Middle frontal gyrus (tissue), 1 donor: ENCODE results near the gene POLR2H.

ENCODE experiments used
- DNase-seq: peaks from one replicate; pipeline ENCODE4 v3.0.0-alpha.2; 2015; ENCODE audit warnings: low spot score; ENCODE audit errors: extremely low spot score

The POLR2H gene

GRCh38 chr3:184352149-184352785 lies 9.2 kb upstream of the POLR2H start:
- DNase-seq, result no peak

GRCh38 chr3:184352897-184353545 lies 8.5 kb upstream of the POLR2H start:
- DNase-seq, result no peak

DNA sequence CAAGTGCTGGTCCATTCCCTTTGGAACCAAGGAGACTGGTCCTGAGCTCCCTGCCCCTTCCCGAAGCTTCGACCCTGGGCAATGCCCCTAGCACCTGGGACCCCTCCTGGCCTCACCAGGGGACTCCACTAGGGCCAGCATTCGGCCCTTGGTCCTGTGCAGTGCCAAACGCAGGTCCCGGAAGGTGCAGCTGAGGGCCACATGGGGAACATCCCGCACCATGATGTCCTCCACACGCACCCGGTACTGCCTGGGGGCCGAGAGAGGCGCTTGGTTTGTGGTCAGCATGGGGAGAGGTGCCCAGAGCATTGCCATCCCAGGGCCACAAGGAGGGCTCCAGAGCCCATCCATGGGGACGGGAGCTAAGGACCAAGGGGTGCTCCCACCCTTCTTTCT lies 8.0 kb upstream of the POLR2H start:
- no peak for DNase-seq

DNA sequence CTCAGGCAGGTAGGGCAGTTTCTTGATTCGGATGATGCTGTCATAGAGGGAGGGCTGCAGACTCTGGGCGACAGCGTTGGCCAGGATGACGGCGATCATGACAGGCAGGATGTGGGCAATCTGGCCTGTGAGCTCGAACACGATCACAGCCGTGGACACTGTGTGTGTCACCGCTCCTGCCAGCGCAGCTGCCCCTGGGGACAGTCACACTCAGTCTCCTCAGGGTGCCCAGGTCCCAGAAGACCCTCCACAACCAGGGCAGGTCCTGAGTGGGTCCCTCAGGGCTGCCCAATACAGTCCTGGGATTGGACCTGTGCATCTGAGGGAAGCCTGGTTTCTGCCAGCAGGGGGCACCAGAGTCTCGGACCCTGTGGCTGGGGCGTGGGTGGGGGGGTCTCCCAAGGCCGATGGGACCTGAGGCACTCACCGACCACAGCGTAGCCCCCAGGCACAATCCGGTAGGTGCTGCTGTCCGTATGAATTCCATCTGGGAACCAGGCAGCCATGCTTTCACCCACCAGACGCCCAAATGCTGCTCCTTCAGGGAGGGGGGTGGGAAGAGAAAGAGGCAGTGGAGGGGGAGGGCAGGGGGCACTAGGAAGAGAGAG lies 7.3 kb upstream of the POLR2H start:
- no peak for DNase-seq

DNA sequence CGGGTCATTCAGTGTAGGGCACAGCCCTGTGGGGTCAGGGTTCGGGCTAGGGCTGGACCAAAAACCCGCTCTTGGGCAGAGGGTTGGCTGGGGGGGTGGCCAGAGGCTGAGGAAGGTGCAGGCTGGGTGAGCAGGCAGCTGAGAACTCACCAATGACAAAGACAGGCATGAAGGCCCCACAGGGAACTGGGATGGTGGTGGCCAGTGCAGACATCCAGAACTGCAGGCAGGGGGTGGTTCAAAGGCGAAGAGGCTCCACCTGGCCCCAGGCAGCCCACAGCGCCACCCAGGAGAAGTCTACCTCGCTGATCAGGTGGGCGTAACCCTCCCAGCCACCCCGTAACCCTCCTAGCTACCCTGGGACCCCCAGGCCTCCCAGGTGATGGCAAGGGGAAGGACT lies 6.8 kb upstream of the POLR2H start:
- DNase-seq, result no peak

DNA sequence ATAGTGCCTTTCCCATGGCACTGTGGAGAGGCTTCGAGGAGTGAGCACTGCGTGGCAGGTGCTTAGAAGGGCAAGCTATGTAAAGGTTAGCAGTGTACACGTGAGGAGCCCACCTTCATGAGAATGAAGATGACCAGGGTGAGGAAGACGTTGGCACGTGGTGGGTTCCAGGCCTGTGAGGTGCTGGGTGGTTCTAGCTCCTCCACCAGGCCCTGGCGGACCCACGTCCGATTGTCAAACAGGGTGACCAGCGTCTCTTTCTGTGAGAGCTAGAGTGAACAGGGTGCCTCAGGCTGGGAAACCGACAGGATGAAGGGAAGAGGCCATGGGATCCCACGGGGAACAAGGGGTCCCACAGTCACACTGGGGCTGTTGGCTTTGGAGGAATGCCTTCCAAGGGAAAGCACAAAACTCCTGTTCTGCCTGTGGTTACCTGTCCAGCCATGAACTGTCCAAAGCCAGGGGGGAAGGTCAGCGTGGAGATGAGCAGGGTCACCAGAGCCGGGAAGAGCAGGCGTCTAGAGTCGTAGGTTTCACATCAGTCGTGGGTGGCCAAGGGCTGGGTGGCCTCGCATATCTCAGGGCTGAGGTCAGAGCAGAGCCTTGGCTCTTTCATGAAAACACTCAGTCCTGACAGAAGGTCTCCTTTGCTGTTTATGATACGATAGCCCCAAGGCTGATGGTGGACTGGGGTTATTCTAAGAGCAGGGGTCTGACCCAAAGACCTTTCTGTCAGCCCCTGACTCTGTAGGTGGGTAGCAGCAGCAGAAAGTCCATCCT lies 6.1 kb upstream of the POLR2H start:
- DNase-seq, result no peak

- no peak for DNase-seq
Measured at GRCh38 chr3:184357248-184358123, 4.0 kb upstream of the POLR2H start.

GRCh38 chr3:184358124-184358767 lies 3.3 kb upstream of the POLR2H start:
- no peak for DNase-seq

GRCh38 chr3:184358921-184359350 lies 2.6 kb upstream of the POLR2H start:
- no peak for DNase-seq

DNA sequence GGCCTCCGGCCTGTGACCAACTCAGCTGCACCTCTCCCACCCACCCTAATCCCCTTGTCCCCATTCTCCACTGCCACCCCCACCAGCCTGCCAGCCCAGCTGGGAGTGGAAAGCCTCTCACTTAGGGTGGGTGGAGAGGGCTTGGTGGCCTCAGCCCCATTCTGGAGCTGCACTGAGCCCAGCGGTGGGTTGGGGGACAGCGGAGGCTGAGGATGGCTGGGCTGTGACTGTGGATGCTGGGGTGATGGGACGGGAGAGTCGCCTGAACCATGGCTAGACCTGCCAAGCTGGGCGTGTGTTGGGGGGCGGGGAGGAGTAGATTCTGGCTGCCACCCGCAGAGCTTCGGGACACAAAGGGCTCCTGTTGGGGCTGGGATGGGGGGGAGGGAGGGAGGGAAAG lies 1.9 kb upstream of the POLR2H start:
- DNase-seq, result no peak

GRCh38 chr3:184360070-184360928 lies 1.2 kb upstream of the POLR2H start:
- no peak for DNase-seq

GRCh38 chr3:184360929-184361531 lies 480 bp upstream of the POLR2H start:
- no peak for DNase-seq

DNA sequence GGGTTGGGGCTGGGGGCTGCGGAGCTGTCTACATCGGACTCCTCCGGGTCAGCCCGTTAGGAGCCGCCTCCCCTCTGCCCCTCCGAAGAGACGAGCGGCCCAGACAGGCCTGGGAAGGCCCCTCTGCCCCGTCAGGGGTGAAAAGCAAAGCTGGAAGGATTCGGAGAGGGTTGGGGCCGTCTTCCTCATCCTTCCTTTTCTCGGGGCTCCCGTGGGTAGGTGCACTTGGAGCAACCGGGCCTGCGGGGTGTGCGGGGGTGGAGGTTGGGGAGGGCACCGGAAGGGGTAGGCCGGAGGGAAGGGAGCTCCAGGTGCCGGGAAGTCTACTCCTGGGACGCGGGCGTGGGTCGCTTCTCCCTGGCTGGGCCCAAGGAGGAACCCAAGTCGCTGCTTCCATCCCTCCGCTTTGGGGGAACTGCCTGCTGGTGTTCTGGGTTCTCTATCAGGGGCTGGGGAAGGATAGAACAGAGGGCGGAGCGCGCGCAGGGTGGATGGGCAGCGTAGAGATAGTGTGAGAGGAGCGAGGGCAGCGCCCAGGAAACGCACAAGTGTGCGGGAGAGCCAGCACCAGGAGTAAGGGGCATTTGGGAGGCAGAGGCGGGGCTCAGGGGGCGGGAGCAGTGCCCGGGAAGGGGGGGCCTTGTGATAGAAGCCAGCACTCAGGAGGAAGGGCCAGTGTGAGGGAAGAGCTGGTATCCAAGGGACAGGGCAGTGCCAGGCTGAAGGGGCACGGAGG lies 590 bp downstream of the POLR2H start:
- DNase-seq, result no peak

DNA sequence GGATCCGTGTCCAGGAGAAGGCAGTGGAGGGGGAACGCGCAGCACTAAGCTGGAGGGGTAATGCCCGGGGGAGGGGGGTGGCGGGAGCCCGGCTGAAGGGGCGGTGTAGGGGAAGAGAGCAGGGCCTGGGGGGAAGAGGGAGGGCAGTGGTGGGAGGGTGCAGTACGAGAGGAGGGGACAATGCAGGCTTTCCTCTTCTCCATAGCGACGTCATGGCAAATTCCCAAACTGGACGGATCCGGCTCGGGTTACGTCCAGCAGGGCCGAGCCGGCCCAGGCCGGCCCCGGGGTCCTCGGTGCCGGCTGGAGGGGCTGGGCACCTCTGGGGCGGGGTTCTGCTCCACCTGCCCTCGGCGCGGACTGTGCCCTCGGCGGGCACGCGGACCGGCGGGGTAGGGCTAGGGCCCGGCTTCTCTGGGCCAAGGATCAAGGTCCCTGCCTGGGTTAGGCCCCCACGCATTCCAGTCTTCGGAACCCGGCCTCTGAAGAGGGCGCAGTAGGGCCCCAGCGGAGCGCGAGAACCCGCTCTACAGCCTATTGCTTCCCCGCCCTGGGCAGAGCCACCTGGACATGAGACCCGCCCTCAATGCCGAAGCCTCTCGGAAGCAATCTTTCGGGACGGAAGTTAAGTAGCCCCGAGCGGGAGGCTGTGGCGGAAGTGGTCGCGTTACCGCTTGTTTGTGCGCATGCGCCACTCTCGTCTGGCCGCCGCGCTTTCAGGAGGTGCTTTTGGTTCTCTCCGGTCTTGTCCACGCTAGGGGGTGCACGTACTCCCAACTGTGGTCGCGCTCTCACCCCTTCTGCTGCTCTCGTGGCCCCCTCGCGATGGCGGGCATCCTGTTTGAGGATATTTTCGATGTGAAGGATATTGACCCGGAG lies 1.4 kb downstream of the POLR2H start:
- peak; percentile 88 for DNase-seq

- no peak for DNase-seq
Measured at GRCh38 chr3:184366619-184367289, 5.2 kb downstream of the POLR2H start.

GRCh38 chr3:184368116-184368515 lies 6.6 kb downstream of the POLR2H start:
- no peak for DNase-seq

DNA sequence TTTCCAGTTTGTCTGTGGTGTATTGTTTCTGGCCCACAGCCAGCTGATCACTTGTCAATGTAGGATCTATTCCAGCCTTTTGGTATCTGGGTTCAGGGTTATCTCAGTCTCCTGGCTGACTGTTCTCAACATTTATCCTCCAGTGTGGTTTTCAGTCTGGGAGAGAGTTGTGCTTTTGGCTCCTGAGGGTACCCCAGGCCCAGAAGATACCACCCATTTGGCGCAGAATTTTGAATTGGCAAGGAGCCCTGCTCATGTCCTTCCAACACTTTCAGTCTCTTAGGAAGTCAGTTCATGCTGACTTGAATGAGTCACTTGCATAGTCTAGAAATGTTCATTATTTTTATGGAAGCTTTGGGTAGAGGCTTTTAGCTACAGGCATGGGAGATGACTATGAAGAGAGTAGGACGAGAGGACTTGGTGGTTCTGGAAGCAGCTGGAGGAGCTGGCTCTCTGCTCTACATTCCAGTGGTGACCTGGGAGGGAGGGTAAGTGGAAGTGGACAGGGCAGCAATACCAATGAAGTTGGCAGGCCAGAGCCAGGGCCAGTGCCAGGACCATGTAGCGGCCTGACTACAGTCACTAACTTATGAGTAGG lies 7.2 kb downstream of the POLR2H start:
- DNase-seq, result no peak
